Measurements from ENCODE around the gene KLHL3. TPM values are rescaled to one million over a fixed set of nuclear protein-coding genes. Genes with fewer than 3 reads are reported as not detected.

Gene KLHL3
- total and polyA plus RNA-seq, 9 of the 15 experiments (the other 6 are each of a cell fraction or from before 2014, with no cell fraction given): under 0.01 to 1.5 (median 0.22) TPM

DNA sequence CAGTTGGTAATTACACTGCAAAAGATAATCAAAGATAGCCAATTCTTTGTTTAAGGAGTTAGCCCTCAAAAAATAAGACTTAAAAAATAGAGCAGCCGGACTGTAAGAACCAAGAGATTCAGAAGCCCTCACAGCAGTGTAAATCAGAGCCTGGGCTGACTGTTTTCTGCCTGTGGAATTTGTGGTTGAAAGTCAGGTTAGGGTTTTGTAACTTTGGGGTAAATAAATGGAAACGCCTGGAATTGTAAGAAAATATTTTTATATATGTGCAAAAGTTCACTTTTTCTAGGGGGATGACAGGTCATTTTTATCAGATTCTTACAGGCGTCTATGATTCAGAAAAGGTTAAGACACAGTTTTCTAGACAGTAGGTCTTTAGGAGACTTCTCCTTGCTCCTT lies 35.6 kb downstream of the KLHL3 start:
- no peaks in the 10 kb centered on the region for H3K79me2 ChIP-seq (ENCODE audit: control insufficient read depth, insufficient read depth, low read length)
- ChIA-PET CTCF (ENCODE audit: low intra/inter-chr PET ratio) (no interaction called here), POLR2A (interaction anchor here (0.6 kb wide), 1 partner anchor 53 kb away, joined by 4 read pairs; no protein-coding TSS in a partner anchor)
- no peaks in the 10 kb centered on the region for H3K9me3 ChIP-seq (replicated peaks; ENCODE audit: control insufficient read depth, insufficient read depth, low read depth, low read length)
- H3K27me3 ChIP-seq (ENCODE audit: control insufficient read depth in 2 of 2, insufficient read depth in 2 of 2, low read length in 2 of 2): peaks cover 0 to 19% of the 10 kb centered on the region in 2 experiments; a peak in 4 of 5 replicates
- WGBS (ENCODE audit: insufficient coverage, low coverage, missing lambda C conversion rate): 8% methylated on average over 3 of the region's 3 CpGs
- ATAC-seq (no peak), FAIRE-seq (no peak), DNase-seq (ENCODE audit: extremely low read depth in 1 of 4, low spot score in 3 of 4) (no peak)
- intact Hi-C loops (cut with micrococcal nuclease): no loop called here
- H3K27ac ChIP-seq (ENCODE audit: extremely low read depth, low read depth, low read length): no peak overlapping the region
- no peak overlapping the region for H3K4me3 ChIP-seq
- BruUV-seq (replicated peaks): no TSS peak
- no peak overlapping the region for H3K9ac ChIP-seq (ENCODE audit: insufficient read depth in 1 of 2, low read depth in 2 of 2, low read length in 2 of 2)
- in situ Hi-C loops (cut with MboI): no loop called here
- no peaks in the 10 kb centered on the region for H3K36me3 ChIP-seq (ENCODE audit: control insufficient read depth, insufficient read depth, low read length)
- H3K4me1 ChIP-seq (replicated peaks in 1 of 2; ENCODE audit: control insufficient read depth in 2 of 2, insufficient read depth in 2 of 2, low read length in 2 of 2): no peaks in the 10 kb centered on the region
- H2AFZ ChIP-seq (ENCODE audit: low read depth, low read length): no peak overlapping the region
- TF ChIP-seq, protein P1, sequence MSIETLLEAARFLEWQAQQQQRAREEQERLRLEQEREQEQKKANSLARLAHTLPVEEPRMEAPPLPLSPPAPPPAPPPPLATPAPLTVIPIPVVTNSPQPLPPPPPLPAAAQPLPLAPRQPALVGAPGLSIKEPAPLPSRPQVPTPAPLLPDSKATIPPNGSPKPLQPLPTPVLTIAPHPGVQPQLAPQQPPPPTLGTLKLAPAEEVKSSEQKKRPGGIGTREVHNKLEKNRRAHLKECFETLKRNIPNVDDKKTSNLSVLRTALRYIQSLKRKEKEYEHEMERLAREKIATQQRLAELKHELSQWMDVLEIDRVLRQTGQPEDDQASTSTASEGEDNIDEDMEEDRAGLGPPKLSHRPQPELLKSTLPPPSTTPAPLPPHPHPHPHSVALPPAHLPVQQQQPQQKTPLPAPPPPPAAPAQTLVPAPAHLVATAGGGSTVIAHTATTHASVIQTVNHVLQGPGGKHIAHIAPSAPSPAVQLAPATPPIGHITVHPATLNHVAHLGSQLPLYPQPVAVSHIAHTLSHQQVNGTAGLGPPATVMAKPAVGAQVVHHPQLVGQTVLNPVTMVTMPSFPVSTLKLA (conservative IDR thresholded peaks at IDR 0.05): no peak
- TF ChIP-seq ZC3H4 (CRISPR knock-in tag; IDR thresholded peaks at IDR 0.05; ENCODE audit: borderline replicate concordance) (no peak), ZZZ3 (IDR thresholded peaks at IDR 0.05) (no peak), ZNF140 (CRISPR knock-in tag; IDR thresholded peaks at IDR 0.05) (no peak), ZNF282 (CRISPR knock-in tag; IDR thresholded peaks at IDR 0.05) (no peak), NFIX (CRISPR knock-in tag; IDR thresholded peaks at IDR 0.05; ENCODE audit: low read depth) (no peak), DMBX1 (CRISPR knock-in tag; IDR thresholded peaks at IDR 0.05; ENCODE audit: borderline replicate concordance) (no peak), ZNF263 (CRISPR knock-in tag; IDR thresholded peaks at IDR 0.05; ENCODE audit: borderline replicate concordance) (no peak), ZKSCAN1 (IDR thresholded peaks at IDR 0.05; ENCODE audit: low read depth, low read length) (no peak), NELFE (IDR thresholded peaks at IDR 0.05; ENCODE audit: insufficient read depth, insufficient read length) (no peak), RFX1 (IDR thresholded peaks at IDR 0.05) (no peak), KDM1A (IDR thresholded peaks at IDR 0.05) (no peak), NR0B1 (IDR thresholded peaks at IDR 0.05; ENCODE audit: partially characterized antibody) (no peak)
- TF ChIP-seq, protein P2, sequence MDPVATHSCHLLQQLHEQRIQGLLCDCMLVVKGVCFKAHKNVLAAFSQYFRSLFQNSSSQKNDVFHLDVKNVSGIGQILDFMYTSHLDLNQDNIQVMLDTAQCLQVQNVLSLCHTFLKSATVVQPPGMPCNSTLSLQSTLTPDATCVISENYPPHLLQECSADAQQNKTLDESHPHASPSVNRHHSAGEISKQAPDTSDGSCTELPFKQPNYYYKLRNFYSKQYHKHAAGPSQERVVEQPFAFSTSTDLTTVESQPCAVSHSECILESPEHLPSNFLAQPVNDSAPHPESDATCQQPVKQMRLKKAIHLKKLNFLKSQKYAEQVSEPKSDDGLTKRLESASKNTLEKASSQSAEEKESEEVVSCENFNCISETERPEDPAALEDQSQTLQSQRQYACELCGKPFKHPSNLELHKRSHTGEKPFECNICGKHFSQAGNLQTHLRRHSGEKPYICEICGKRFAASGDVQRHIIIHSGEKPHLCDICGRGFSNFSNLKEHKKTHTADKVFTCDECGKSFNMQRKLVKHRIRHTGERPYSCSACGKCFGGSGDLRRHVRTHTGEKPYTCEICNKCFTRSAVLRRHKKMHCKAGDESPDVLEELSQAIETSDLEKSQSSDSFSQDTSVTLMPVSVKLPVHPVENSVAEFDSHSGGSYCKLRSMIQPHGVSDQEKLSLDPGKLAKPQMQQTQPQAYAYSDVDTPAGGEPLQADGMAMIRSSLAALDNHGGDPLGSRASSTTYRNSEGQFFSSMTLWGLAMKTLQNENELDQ (CRISPR knock-in tag; IDR thresholded peaks at IDR 0.05; ENCODE audit: borderline replicate concordance): no peak
- TF ChIP-seq, protein P3, sequence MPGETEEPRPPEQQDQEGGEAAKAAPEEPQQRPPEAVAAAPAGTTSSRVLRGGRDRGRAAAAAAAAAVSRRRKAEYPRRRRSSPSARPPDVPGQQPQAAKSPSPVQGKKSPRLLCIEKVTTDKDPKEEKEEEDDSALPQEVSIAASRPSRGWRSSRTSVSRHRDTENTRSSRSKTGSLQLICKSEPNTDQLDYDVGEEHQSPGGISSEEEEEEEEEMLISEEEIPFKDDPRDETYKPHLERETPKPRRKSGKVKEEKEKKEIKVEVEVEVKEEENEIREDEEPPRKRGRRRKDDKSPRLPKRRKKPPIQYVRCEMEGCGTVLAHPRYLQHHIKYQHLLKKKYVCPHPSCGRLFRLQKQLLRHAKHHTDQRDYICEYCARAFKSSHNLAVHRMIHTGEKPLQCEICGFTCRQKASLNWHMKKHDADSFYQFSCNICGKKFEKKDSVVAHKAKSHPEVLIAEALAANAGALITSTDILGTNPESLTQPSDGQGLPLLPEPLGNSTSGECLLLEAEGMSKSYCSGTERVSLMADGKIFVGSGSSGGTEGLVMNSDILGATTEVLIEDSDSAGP (CRISPR knock-in tag; IDR thresholded peaks at IDR 0.05): no peak
- H3K9me1 ChIP-seq (ENCODE audit: control insufficient read depth, insufficient read depth, low read length): no peaks in the 10 kb centered on the region
- no peaks in the 10 kb centered on the region for H4K20me1 ChIP-seq (replicated peaks; ENCODE audit: control insufficient read depth, insufficient read depth, low read length)
- no peak overlapping the region for H3K4me2 ChIP-seq (ENCODE audit: insufficient read depth, low read length)
